CD14-positive monocyte (primary cell): ENCODE measurements around the gene CHRNE. TPM values are rescaled to one million over a fixed set of nuclear protein-coding genes. Genes with fewer than 3 reads are reported as not detected.

ENCODE experiments used
- DNase-seq, 3 donors: peaks; one replicate each; pipeline ENCODE4 v3.0.0-alpha.2; 2011 to 2022
- H2AFZ ChIP-seq: 2 replicates; pipeline ENCODE4 v1.6.0; 2012; ENCODE audit warnings: mild to moderate bottlenecking, low read depth, low read length, inconsistent platforms; ENCODE audit not compliant: insufficient read depth, poor library complexity, severe bottlenecking
- H3K27ac ChIP-seq, 2 donors: 1 replicate in 1 of 2; 2 replicates in 1 of 2; pipeline ENCODE4 v1.5.1; 2012 to 2013; ENCODE audit warnings: low read length in 2 of 2, control low read depth in 1 of 2, inconsistent platforms in 1 of 2, low read depth in 1 of 2, mild to moderate bottlenecking in 1 of 2
- H3K27me3 ChIP-seq, 2 donors: one replicate each; pipeline versions ENCODE4 v1.6.0 to v1.6.1; 2011 to 2013; ENCODE audit warnings: low read length in 2 of 2; ENCODE audit not compliant: control insufficient read depth in 2 of 2, insufficient read depth in 2 of 2
- H3K36me3 ChIP-seq, 2 donors: replicated peaks in 1 of 2; 1 replicate in 1 of 2; 2 replicates in 1 of 2; pipeline versions ENCODE4 v1.5.1 to v1.6.1; 2012 to 2013; ENCODE audit warnings: low read length in 2 of 2, control low read depth in 1 of 2, inconsistent platforms in 1 of 2, mild to moderate bottlenecking in 1 of 2; ENCODE audit not compliant: insufficient read depth in 2 of 2, control insufficient read depth in 1 of 2
- H3K4me1 ChIP-seq, 2 donors: 1 replicate in 1 of 2; 2 replicates in 1 of 2; pipeline versions ENCODE4 v1.5.1 to v1.6.1; 2012 to 2013; ENCODE audit warnings: low read length in 2 of 2, control low read depth in 1 of 2, inconsistent platforms in 1 of 2, mild to moderate bottlenecking in 1 of 2, moderate library complexity in 1 of 2; ENCODE audit not compliant: insufficient read depth in 2 of 2, control insufficient read depth in 1 of 2
- H3K4me2 ChIP-seq: replicated peaks from 2 replicates; pipeline ENCODE3; 2012; ENCODE audit warnings: low read length, moderate library complexity, mild to moderate bottlenecking; ENCODE audit not compliant: poor library complexity, severe bottlenecking; ENCODE audit errors: extremely low read depth
- H3K4me3 ChIP-seq, 3 experiments: fragments of 200-600 bp in 1 of 3; sonication (generic) in 1 of 3; replicated peaks in 1 of 3; 1 replicate in 2 of 3; 2 replicates in 1 of 3; pipeline ENCODE4 v1.5.1; 2011 to 2013; ENCODE audit warnings: low read length in 3 of 3, mild to moderate bottlenecking in 3 of 3, control low read depth in 2 of 3, low read depth in 2 of 3, inconsistent platforms in 1 of 3, moderate library complexity in 1 of 3
- H3K79me2 ChIP-seq: 2 replicates; pipeline ENCODE4 v1.6.0; 2012; ENCODE audit warnings: mild to moderate bottlenecking, control low read depth, inconsistent platforms, low read length, moderate library complexity; ENCODE audit not compliant: insufficient read depth
- H3K9ac ChIP-seq: 2 replicates; pipeline ENCODE4 v1.6.0; 2017; ENCODE audit warnings: low read length, mild to moderate bottlenecking; ENCODE audit not compliant: insufficient read depth, poor library complexity, severe bottlenecking
- H3K9me3 ChIP-seq, 2 donors: replicated peaks in 1 of 2; 1 replicate in 1 of 2; 2 replicates in 1 of 2; pipeline versions ENCODE4 v1.5.1 to v1.6.1; 2012 to 2013; ENCODE audit warnings: low read length in 2 of 2, control low read depth in 1 of 2; ENCODE audit not compliant: control insufficient read depth in 1 of 2, insufficient read depth in 1 of 2
- H4K20me1 ChIP-seq: 2 replicates; pipeline ENCODE4 v1.6.0; 2012; ENCODE audit warnings: mild to moderate bottlenecking, low read length, control low read depth, moderate library complexity; ENCODE audit not compliant: insufficient read depth
- H3K27ac Mint-ChIP-seq, 7 donors: one replicate each; pipeline ENCODE4 v1.8.0; 2020; ENCODE audit warnings: mild to moderate bottlenecking in 7 of 7, mixed read lengths in 7 of 7, moderate library complexity in 6 of 7, inconsistent platforms in 2 of 7
- H3K27me3 Mint-ChIP-seq, 3 donors: one replicate each; pipeline ENCODE4 v1.8.0; 2021 to 2022; ENCODE audit warnings: low read depth in 3 of 3, mild to moderate bottlenecking in 3 of 3, mixed read lengths in 3 of 3, moderate library complexity in 3 of 3, inconsistent platforms in 1 of 3
- H3K36me3 Mint-ChIP-seq, 2 donors: one replicate each; pipeline ENCODE4 v1.8.0; 2020; ENCODE audit warnings: mixed read lengths in 2 of 2, inconsistent platforms in 1 of 2, mild to moderate bottlenecking in 1 of 2
- H3K4me1 Mint-ChIP-seq: one replicate; pipeline ENCODE4 v1.8.0; 2020; ENCODE audit warnings: mild to moderate bottlenecking, mixed read lengths
- H3K4me3 Mint-ChIP-seq, 2 donors: one replicate each; pipeline ENCODE4 v1.8.0; 2020; ENCODE audit warnings: mild to moderate bottlenecking in 2 of 2, mixed read lengths in 2 of 2, moderate library complexity in 1 of 2
- H3K9me3 Mint-ChIP-seq, 7 donors: one replicate each; pipeline ENCODE4 v1.8.0; 2020 to 2022; ENCODE audit warnings: mixed read lengths in 7 of 7, mild to moderate bottlenecking in 6 of 7, moderate library complexity in 6 of 7, inconsistent platforms in 2 of 7
- CTCF ChIP-seq: fragments of 200-600 bp; IDR thresholded peaks from one replicate; pipeline ENCODE4 v1.8.0; 2022; ENCODE audit warnings: antibody characterized with exemption, mild to moderate bottlenecking
- WGBS: methylation state at CpG from one replicate; pipeline ENCODE4 v1.1.5; 2013; ENCODE audit warnings: missing lambda C conversion rate; ENCODE audit not compliant: insufficient coverage; 5-methylcytosine and 5-hydroxymethylcytosine counted together
- intact Hi-C, 2 donors: fragments of 100-400 bp; cut with micrococcal nuclease; formaldehyde crosslinking; loops; one replicate each; pipeline versions ENCODE4 v1.15.0 to v1.15.1; 2023
- polyA plus RNA-seq, 3 donors: library from polyadenylated mRNA; depleted of rRNA in 1 of 3; unstranded in 2 of 3; stranded (reverse) in 1 of 3; fragments of 300-500 nt in 2 of 3; fragments of >200 nt in 1 of 3; fragmentation: Illumina TruSeq in 2 of 3; gene quantifications; 1 replicate in 2 of 3; 2 replicates in 1 of 3; pipeline ENCODE4 v1.2.3, GENCODE V29; 2012 to 2021

CHRNE gene
- polyA plus RNA-seq, 3 donors: 0.54 to 12.6 (median 2.1) TPM

- WGBS: 0% methylated on average over 62 of the region's 75 CpGs
- Histone ChIP-seq H3K9me3 (no peaks in the 10 kb centered on the region), H3K27ac (peak overlapping the region; percentile 94), H3K4me1 (peaks cover 38 to 55% of the 10 kb centered on the region in 2 donors), H3K4me2 (peak overlapping the region; percentile 98), H3K79me2 (peaks cover 47% of the 10 kb centered on the region), H3K36me3 (peaks cover 17 to 21% of the 10 kb centered on the region in 2 donors), H3K27me3 (no peaks in the 10 kb centered on the region), H3K9ac (peak overlapping the region; percentile 80), H3K4me3 (peak overlapping the region; percentile 92 to 95 (median 94)), H4K20me1 (peaks cover 39% of the 10 kb centered on the region), H2AFZ (peak overlapping the region; percentile 58)
- peaks cover 2 to 8% (median 3%) of the 10 kb centered on the region in 3 donors for H3K27me3 Mint-ChIP-seq
- H3K4me1 Mint-ChIP-seq: peaks cover 40% of the 10 kb centered on the region
- peak; percentile 76 to 90 (median 79) for DNase-seq
- H3K9me3 Mint-ChIP-seq: no peaks in the 10 kb centered on the region
- no peak for TF ChIP-seq CTCF
- peak overlapping the region; percentile 89 to 99 (median 98) for H3K27ac Mint-ChIP-seq
- H3K4me3 Mint-ChIP-seq: peak overlapping the region; percentile 77 to 97
- intact Hi-C loops: loop anchor here (1.0 to 5.0 kb wide), 5 partner anchors 17 to 182 kb away; partner anchors contain the start of genes SPAG7 (in 2 of the 2), CAMTA2 (in 1 of the 2) and CHRNE (in 1 of the 2)
- H3K36me3 Mint-ChIP-seq: peaks cover 21 to 25% of the 10 kb centered on the region in 2 donors
Measured at GRCh38 chr17:4949321-4950074, 46.6 kb upstream of the CHRNE start.

DNA sequence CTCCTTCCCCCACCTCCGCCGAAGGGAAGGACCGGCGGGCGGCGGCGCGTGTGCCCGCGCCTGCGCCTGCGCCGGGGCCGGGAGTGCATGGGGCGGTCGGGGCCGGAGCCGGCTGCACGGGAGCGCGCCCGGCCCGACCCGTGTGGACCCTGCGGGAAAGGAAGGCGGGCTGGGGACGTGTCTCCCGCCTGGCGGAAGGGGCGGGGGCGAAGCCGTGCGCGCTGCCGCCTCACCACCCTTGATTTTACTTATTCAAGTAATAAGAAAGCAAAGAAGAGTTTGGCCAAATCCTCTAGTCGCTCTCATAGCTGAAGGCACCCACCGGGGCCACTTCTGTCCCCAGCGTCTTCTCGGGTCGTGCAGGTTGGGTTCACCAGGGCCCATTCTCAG lies 46.0 kb upstream of the CHRNE start:
- peak overlapping the region; percentile 96 to 99 (median 98) for H3K27ac Mint-ChIP-seq
- peak; percentile 77 to 82 (median 80) for DNase-seq
- WGBS: 0% methylated on average over 28 of the region's 40 CpGs
- Histone ChIP-seq H3K27me3 (no peaks in the 10 kb centered on the region), H3K79me2 (peaks cover 53% of the 10 kb centered on the region), H3K27ac (peak overlapping the region; percentile 94), H3K4me2 (peak overlapping the region; percentile 98), H3K4me3 (peak overlapping the region; percentile 92 to 95 (median 94)), H2AFZ (peak overlapping the region; percentile 58), H3K9ac (peak overlapping the region; percentile 80), H3K4me1 (peaks cover 44 to 61% of the 10 kb centered on the region in 2 donors), H3K9me3 (no peaks in the 10 kb centered on the region), H3K36me3 (peaks cover 19 to 23% of the 10 kb centered on the region in 2 donors), H4K20me1 (peaks cover 45% of the 10 kb centered on the region)
- peaks cover 25 to 30% of the 10 kb centered on the region in 2 donors for H3K36me3 Mint-ChIP-seq
- peak overlapping the region; percentile 97 to 99 for H3K4me3 Mint-ChIP-seq
- intact Hi-C loops: loop anchor here (1.0 to 5.0 kb wide), 4 partner anchors 18 to 182 kb away; partner anchors contain the start of genes SPAG7 (in 2 of the 2) and CHRNE (in 1 of the 2)
- no peaks in the 10 kb centered on the region for H3K9me3 Mint-ChIP-seq
- H3K4me1 Mint-ChIP-seq: peaks cover 45% of the 10 kb centered on the region
- TF ChIP-seq CTCF: no peak
- peaks cover 2 to 8% (median 3%) of the 10 kb centered on the region in 3 donors for H3K27me3 Mint-ChIP-seq
